PC-9 (cell line): ENCODE measurements around the gene AIFM2.

Experiments used
- EZH2 ChIP-seq: fragments of 200-600 bp; sonication (generic); IDR thresholded peaks from 2 replicates; pipeline ENCODE4 v1.8.0; 2017; ENCODE audit warnings: antibody characterized with exemption, low read depth
- TF ChIP-seq, protein P1 (sequence below): fragments of 200-600 bp; sonication (generic); conservative IDR thresholded peaks from 2 replicates; pipeline ENCODE4 v1.6.1; 2017; ENCODE audit warnings: mixed run types, antibody characterized with exemption, mild to moderate bottlenecking, moderate library complexity

DNA sequence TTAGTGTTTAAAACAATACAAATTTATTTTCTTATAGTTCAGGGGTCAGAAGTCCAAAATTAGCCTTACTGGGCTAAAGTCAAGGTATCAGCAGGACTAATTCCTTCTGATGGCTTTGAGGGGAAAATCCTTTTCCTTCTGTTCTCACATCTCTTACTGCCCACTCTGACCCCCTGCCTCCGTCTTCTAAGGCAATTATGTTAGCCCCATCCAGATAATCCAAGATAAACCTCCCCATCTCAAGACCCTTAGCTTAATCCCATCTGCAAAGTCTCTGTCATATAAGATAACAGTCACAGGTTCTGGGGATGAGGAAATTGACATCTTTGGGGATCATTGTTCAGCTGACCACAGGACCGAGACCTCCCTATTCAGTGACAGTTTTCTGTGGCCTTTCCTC, 57.7 kb downstream of the AIFM2 start:
- TF ChIP-seq, protein P1, sequence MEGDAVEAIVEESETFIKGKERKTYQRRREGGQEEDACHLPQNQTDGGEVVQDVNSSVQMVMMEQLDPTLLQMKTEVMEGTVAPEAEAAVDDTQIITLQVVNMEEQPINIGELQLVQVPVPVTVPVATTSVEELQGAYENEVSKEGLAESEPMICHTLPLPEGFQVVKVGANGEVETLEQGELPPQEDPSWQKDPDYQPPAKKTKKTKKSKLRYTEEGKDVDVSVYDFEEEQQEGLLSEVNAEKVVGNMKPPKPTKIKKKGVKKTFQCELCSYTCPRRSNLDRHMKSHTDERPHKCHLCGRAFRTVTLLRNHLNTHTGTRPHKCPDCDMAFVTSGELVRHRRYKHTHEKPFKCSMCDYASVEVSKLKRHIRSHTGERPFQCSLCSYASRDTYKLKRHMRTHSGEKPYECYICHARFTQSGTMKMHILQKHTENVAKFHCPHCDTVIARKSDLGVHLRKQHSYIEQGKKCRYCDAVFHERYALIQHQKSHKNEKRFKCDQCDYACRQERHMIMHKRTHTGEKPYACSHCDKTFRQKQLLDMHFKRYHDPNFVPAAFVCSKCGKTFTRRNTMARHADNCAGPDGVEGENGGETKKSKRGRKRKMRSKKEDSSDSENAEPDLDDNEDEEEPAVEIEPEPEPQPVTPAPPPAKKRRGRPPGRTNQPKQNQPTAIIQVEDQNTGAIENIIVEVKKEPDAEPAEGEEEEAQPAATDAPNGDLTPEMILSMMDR = no peak
- no peak for TF ChIP-seq EZH2
